GM19395 (cell line): ENCODE data around the gene KRT35.

ENCODE experiments used
- ATAC-seq: cut with Tn5 transposase; IDR thresholded peaks from one replicate; pipeline ENCODE4 v1.9.1; 2021; ENCODE audit warnings: mild to moderate bottlenecking, moderate library complexity; ENCODE audit not compliant: unreplicated experiment

Gene KRT35

DNA sequence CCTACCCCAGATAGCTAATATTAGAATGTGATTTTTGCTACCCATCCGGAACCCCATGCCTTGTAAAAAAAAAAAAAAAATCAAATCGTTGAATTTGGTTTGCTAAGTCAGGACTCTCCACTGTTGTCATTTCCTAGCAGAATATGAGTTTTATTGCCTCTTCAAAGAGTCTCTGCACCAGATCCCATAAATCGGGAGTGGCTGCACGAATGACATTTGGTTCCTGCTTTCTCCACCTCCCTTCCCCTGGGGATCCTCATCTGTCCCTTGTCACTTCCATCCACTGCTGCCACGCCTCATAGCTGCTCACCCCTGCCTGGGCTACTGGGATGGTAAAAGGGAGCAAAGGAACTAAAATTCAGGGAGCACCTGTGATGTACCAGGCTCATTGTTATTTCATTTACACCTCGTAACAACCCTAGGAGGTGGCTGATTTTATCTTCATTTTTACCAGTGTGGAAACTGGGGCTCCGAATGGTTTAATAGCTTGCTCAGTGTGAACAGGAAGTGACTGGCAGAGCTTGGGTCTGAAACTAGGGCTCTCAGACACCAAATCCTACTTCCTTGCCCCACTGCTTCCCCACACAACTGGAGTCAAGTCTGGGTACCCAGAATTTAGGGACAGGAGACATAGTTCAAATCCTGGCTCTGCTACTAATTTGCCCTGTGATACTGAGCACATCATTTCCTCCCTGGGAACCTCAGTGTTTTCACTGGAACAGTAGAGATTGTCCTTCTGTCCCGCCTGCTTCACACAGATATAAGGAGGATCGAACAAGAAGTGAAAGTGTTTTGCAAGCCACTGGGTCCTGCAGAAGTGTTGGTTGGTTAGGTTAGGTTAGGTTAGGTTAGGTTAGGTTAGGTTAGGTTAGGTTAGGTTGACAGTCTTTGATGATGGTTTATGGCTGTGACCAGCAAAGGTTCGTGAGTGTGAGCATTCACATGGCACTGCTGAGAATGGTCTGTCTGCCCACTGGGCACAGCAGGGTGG is 9.3 kb upstream of the KRT35 start:
- ATAC-seq, result no peak

DNA sequence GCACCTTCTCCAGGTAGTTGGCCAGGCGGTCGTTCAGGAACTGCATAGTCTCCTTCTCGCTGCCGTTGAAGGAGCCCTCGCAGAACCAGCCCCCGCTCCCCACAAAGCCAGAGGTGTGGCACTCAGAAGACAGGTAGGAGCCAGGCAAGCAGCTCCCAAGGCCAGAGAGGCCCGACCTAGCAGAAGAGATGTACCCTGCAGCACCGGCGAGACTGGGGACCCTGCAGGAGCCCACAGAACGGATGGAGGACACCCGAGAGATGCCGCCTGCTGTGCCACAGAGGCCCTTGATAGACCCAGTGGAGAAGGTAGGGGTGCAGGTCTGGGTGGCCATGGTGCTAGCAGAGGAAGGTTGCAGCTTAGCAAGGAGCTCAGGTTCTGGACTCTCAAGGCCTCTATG is 8.6 kb upstream of the KRT35 start, which contains the start of gene KRT36:
Gene KRT36 (minus strand): TSS at position 380 of the 400 bp plus-strand sequence. CDS start 46 bp downstream, at position 334.
- no peak for ATAC-seq

DNA sequence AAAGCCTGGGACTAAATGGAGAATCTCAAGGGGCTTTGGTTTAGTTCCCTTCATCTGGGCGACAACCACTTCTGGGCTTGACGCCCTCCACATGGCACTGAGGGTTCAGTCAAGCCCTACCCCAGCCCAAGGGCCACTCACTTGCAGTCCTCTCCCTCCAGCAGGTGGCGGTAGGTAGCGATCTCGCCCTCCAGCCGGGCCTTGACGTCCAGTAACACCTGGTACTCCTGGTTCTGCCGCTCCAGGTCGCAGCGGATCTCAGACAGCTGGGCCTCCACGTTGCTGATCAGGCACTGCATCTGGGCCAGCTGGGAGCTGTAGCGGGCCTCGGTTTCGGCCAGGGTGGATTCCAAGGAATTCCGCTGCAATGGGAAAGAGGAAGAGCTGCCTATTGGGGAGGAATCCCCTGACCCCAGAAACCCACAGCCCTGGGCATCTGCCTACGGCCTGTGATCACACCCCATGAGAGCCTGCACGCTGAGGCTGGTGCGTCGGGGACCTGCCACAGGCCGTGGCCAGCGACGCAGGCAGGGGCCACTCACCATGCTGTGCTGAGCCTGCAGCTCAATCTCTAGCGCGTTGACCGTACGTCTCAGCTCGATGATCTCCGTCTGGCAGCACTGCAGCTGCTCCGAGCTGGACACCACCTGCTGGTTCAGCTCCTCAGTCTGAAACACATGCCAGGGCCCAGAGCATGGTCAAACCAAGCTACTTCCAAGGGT is 6.0 kb upstream of the KRT35 start:
- ATAC-seq, result no peak

DNA sequence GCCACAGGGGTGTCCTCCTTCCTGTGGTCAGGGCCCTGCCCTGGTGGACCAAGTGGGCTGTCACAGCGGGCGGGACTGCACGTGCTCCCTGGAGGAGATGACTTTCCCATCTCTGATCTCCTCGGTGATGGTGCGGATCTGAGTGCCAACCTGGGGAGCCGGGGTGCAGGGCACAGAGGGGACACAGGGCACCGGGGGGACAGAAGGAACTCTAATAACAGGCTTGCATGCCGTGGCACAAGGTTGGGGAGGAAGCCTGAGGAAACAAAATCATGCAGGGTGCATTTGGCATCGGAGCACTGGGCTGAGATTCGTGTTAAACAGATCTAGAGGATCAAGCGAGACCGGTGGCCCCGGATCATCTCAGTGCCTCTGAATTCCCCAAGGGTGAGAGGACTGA is 5.4 kb upstream of the KRT35 start:
- ATAC-seq, result no peak

DNA sequence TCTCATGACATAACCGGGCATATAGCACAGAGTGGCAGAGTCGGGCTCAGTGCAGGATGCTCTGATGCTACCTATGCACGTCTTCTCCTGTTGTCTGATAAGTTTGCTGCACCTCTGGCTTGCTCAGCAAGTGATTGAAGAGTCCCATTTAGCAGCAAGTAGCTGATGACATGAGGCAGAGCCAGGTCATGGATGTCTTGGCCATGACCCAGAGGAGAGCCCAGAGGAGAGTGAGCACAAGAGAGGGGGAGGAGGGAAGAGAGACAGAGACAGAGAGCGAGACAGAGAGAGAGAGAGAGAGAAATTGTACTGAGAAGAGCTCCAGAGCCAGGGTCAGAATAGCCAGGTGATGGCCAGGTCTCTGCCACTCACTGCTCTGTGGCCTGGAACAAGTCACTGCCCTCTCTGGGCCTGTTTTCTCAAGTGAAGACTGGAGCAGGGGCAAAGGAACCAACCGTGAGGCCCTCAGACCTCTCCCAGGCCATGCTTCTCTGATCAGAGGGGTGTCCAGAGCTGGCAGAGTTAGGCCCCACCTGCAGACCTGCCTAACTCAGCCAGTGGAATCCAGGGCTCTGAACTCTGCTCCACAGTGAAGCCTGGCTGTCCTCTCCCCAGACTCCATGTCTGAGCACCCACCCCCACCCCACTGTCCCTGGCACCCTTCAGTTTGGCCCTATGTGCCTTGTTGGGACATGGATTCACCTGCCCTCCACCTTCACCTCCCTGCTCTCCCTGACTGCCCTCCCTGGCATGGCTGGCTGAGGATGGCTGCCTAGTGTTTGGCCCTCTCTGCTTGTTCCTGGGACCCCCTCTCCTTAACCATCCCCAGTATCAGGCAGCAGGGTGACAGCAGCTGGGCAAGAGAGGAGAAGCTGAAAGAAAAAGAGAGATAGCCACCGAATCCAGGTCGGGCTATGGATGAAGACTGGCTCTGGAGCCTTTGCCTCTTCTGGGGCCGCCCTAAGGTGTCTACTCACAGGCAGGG is 4.3 kb upstream of the KRT35 start:
- no peak for ATAC-seq

DNA sequence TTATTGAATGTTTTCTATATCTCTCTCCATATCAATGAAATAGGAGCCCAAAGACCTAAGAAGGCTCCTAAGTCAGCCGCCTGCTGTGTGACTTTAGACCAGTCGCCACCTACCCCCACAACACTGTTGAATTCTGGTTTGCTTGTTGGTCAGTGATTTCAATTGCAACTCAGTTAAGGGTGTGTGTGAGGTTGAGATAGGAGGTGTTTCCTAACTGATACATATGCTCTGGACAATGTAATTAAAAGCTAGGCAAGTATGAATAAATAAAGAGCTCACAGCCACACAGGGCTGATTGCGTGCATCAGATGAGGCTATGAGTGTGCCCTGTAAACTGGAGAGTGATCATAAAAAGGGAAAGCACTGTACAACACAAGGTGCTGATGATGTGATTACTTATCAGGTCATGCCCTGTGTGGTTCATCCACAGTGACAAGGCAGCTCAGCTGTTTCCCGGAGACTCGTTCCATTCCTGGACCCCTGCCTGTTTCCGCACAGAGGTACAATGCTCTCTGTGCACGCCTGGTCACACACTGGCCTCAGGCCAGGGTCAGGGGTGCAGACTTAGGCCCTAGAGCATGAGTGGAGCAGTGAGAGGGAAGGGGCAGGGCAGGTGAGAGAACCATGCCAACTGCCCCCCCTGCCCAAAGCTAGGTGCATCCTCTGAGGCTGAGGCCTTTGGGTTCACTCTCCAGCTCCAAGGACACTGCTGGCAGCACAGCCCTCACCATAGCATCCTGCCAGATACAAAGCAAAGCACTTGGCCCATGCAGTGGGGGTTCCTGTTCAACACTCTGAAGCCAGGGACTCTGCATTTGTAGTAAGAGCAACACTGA is 3.3 kb upstream of the KRT35 start:
- no peak for ATAC-seq

DNA sequence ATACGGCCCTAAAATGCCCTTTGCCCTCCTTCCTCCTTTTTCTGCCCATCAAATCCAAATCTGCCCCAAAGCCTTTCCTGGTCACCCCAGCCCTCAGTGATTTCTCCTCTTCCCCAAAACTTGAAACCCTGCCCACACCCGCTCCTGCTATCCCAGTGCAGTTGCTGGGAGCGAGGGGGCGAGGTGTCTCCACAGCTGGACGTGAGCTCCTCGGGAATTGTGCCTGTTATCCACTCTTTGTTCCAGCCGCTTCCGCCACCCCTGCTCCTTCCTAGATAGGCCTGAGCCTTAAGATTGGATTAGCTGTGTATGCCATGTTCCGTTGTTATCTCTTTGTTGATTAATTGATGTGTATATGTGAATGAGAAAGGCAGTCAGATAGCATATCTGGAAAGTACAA is 2.6 kb upstream of the KRT35 start:
- no peak for ATAC-seq

DNA sequence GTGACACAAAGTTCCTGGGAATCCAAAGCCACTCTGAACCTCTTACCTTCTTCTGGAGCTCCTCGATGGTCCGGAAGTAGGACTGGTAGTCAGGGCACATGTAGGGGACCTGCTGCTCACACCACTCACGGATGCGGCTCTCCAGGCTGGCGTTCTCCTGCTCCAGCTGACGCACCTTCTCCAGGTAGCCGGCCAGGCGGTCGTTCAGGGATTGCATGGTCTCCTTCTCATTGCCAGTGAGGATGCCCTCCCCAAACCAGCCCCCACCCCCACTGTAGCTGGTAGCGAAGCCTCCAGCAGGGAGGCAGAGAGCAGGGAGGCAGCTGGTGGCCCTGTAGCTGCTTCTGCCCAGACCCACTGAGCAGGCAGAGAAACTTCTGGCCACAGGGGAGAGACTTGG is 370 bp downstream of the KRT35 start:
- ATAC-seq, result no peak

DNA sequence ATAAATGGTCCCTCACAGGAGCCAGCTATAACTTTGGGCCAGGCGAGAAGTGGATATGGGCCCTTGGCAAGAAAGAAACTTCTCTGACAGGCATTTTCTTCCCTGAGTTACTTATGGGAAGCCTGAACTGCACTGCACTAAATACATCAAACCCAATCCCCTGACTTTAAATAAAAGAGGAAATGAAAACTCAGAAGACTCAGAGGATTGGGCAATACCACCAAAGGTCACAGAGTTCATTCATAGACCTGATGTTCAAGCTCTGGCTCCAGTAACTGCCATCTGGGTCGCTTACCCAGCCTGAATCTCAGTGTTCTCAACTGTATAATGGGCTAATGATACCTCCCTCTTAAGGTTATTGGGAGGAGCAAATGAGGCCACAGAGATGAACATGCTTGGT is 815 bp downstream of the KRT35 start:
- no peak for ATAC-seq

DNA sequence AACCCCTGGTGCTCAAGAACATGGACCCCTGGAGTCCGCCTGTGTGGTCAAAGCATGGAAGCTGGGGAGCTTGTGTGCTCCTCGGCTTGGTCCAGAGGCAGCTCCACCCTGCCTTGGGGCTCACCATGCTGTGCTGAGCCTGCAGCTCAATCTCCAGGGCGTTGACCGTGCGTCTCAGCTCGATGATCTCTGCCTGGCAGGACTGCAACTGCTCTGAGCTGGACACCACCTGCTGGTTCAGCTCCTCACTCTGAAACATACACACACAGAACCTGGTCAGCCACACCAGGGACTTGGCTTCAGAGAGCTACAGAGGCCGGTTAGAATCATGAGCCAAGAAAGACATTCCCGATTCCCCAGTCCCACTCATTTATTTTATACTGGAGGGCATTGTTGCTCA is 2.7 kb downstream of the KRT35 start:
- no peak for ATAC-seq

DNA sequence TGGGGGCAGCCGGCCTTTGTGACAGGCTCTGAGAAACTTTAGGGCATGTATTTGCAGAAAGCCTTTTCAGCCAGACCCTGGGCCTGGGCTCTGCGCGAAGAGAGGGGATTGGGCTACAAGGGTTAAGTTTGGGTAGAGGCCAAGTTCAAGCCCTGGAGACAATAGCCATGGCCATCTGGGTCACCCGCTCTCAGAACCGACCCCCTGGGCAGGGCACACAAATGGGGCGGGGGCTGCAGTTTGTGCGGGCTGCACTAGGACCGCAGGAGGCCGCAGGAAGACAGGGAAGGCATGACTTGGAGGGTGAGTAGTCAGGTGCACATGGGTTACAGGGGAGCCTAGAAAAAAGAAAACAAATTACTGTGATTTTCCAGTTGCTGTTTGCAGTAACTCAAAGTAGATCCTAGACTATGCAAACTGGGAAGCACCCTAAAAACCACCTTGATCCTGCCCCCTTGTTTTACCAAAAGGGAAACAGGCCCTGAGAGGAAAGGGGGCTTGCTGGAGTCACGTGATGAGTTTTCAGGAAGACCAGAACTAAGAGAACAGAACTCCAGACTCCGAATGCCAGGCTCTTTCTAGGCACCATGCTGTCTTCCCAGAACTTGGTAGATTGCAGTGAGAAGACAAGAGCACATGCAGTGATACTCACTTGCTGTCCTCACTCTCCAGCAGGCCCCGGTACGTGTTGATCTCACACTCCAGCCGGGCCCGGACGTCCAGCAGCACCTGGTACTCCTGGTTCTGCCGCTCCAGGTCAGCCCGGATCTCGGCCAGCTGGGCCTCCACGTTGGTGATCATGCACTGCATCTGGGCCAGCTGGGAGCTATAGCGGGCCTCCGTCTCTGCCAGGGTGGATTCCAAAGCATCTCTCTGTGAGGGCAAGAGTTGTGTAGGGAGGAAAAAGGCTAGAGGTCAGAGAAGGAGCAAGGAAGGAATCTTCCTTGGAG is 3.8 kb downstream of the KRT35 start:
- no peak for ATAC-seq

DNA sequence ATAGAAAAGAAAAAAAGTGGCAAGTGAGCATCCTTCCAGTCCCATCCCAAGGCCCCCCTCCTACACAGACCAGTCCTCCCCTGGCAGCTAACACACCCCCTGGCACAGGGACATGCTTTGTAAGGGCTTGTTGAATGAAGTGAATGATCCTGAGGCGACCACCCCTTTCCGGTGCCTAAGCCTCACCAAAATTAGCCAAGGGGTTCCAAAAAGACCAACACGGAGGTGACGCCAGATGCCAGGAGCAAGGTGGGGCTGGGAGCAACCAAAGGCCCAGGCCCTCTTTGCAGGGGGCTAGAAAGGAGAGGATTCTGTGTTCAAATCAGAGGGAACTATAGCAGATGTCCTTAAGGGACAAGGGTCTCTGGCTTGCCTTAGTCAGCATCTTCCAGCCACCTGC is 5.5 kb downstream of the KRT35 start:
- ATAC-seq, result no peak

DNA sequence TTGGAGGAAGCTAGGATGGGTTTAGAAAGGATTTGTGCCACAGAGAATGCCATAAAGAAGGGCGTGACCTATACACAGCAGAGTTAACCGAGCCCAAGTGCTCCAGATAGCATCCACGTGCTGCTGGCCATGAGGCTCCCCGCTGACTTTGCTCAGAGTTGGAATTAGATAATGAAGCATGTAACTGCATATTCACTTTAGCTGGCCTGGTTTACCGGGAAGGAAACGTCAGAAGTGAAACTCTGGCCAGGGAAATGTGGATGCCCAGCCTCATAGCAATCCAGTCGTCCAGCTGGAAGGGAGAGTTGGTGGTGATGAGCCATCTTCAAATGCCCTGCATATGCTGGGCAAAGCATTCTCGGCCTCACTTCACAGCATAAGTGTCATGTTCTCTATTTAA is 6.1 kb downstream of the KRT35 start:
- ATAC-seq, result no peak

DNA sequence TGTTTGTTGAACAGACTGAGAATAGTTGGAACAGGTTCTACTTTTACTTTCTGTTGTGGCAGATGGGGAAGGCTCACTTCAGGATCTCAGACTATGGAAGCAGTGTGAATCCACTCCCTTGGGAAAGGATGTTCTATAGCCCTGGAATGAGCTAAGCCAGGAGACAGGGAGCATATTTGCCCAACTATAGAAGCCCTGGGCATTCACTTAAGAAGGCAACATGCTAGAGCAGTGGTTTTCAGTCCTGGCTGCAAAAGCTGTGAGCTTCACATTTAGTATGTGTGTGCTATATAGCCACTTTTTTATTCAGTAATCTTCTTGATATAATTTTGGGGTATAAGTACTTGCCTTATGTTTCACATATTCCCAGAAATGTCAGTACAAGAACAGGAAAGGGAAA is 12.6 kb downstream of the KRT35 start:
- no peak for ATAC-seq

DNA sequence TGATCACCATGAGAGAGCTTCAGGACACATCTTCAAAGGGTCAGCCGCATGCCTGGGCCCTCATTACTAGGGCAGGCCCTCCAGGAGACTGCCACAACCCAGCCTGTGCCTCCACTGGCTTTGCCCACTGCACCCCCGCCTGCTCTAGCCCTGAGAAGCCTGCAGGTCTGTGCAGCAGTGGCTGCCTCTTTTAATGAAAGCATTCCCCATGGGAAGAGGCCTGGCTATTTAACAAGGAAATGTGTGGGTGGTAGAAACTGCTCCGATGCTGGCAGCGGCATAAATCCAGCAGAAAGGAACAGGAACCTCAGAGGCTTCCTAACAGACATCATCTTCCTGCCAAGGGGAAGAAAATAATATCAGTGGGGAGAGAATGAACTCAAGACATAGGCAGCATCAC is 13.4 kb downstream of the KRT35 start:
- ATAC-seq, result no peak

DNA sequence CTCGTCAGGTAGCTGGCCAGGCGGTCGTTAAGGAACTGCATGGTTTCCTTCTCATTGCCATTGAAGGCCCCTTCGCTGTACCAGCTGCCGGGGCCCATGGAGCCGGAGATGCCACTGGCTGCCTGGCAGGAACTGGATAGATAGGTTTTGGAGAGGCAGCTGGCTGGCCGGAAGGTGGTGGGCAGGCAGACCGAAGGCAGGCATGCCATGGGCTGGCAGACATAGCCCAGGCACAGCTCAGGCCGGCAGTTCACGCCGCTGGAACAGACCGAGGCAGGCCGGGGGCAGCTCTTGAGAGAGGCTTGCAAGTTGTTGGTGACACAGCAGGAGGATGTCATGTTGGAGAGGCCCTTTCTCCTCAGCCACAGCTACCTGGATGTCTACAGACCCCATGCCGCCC is 14.0 kb downstream of the KRT35 start, which contains the start of gene KRT32:
Gene KRT32 (minus strand): TSS at position 399 of the 400 bp plus-strand sequence. CDS start 61 bp downstream, at position 338.
- no peak for ATAC-seq

DNA sequence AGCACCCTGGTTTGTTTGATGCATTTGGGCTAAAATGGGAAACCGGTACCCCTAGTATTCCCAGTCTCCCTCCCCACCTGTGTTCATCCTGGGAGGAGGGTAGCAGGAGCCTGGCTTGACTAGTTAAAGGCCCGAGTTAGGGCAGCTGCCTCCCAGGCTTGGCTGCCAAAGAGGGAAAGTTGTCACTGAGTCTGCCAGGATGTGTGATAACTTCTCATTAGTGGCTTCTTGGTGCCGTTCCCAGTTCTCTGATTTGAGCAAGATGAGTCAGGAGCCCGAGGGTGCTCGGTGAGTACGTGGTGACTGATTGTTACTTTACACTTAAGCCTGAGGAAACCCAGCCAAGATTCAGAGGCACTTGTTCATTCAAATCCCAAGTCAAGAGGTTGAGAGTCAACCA is 16.3 kb downstream of the KRT35 start:
- no peak for ATAC-seq

DNA sequence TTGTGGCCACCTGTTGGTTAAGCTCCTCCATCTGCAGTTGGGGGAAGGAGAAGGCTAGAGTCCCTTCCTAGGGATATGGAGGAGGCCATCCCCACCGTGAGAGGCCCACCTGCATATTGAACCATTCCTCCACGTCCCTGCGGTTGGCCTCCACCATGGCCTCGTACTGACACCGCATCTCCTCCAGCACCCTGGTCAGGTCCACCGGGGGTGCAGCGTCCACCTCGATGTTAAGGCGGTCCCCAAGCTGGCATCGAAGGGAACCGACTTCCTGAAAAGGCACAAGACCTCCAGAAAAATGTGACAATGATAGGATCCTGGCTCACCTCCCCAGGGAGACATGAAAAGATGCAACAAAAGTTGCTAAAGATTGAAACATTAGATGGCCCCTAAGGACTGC is 16.8 kb downstream of the KRT35 start:
- no peak for ATAC-seq

DNA sequence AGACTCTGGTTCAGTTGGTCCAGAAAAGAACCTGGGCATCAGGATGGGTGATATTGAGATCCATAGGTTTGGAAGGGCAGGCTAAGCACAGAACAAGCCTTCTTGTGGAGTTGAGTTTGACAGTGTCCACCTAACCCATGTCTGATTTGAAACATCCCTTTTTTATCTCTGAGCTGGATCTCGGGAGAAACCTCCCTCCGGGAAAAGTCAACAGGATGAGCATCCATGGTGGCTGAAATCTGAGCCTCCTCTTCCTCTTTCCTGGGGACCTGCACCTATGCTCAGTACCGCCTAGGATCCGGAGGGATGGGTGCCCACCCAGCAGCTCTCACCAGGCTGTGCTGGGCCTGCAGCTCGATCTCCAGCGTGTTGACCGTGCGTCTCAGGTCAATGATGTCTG is 17.2 kb downstream of the KRT35 start:
- no peak for ATAC-seq
